ENCODE data around the gene VSIG2. TPM values are rescaled to one million over a fixed set of nuclear protein-coding genes. Genes with fewer than 3 reads are reported as not detected.

VSIG2 gene
- total RNA-seq (2013), result not detected
- polyA plus RNA-seq (not detected), polyA minus RNA-seq (not detected in 2 replicates), total RNA-seq (0.06 to 0.45 (median 0.12) reads per million in 11 experiments)

GRCh38 chr11:124751741-124752470 is at the start of gene VSIG2:
Gene VSIG2 (minus strand): TSS chr11:124752255. CDS start chr11:124752137, 118 bp downstream.
- Histone ChIP-seq H3K4me1 (ENCODE audit: control insufficient read depth in 1 of 2, insufficient read depth in 2 of 2, low read length in 2 of 2) (peaks cover 52 to 62% of the 10 kb centered on the region in 2 donors), H3K4me3 (replicated peaks in 1 of 3; ENCODE audit: low read depth in 2 of 3, low read length in 3 of 3) (peak within 1 kb of the TSS in 1 of 3 experiments; percentile 9), H3K9me3 (replicated peaks in 1 of 2; ENCODE audit: control insufficient read depth in 1 of 2, insufficient read depth in 1 of 2, low read length in 2 of 2) (no peaks in the 10 kb centered on the region), H2AFZ (ENCODE audit: insufficient read depth, low read depth, low read length, poor library complexity, severe bottlenecking) (no peak within 1 kb of the TSS), H3K27ac (ENCODE audit: low read depth in 1 of 2, low read length in 2 of 2) (no peak within 1 kb of the TSS), H4K20me1 (ENCODE audit: insufficient read depth, low read length) (peaks cover 10% of the 10 kb centered on the region), H3K79me2 (ENCODE audit: insufficient read depth, low read length) (no peaks in the 10 kb centered on the region), H3K27me3 (ENCODE audit: control insufficient read depth in 2 of 2, insufficient read depth in 2 of 2, low read length in 2 of 2) (no peaks in the 10 kb centered on the region), H3K4me2 (replicated peaks; ENCODE audit: extremely low read depth, low read length, poor library complexity, severe bottlenecking) (no peak within 1 kb of the TSS), H3K9ac (ENCODE audit: insufficient read depth, low read length, poor library complexity, severe bottlenecking) (no peak within 1 kb of the TSS), H3K36me3 (replicated peaks in 1 of 2; ENCODE audit: control insufficient read depth in 1 of 2, insufficient read depth in 2 of 2, low read length in 2 of 2) (no peaks in the 10 kb centered on the region)
- Mint-ChIP-seq H3K27ac (no peak within 1 kb of the TSS), H3K27me3 (ENCODE audit: low read depth in 3 of 3) (peaks cover 14 to 25% (median 14%) of the 10 kb centered on the region in 3 donors), H3K4me1 (peaks cover 49% of the 10 kb centered on the region), H3K36me3 (no peaks in the 10 kb centered on the region), H3K9me3 (peaks cover 0 to 2% (median 0%) of the 10 kb centered on the region in 7 donors), H3K4me3 (peak within 1 kb of the TSS in 1 of 2 donors; percentile 76)
- TF ChIP-seq CTCF (IDR thresholded peaks at IDR 0.05), result no peak
- DNase-seq, result no peak
- WGBS (ENCODE audit: insufficient coverage), result 77% methylated on average over 31 of the region's 42 CpGs
- intact Hi-C loops (cut with micrococcal nuclease), result no loop called here

GRCh38 chr11:124801014-124801413 is 49.0 kb upstream of the VSIG2 start:
- Mint-ChIP-seq H3K9me3 (peaks cover 0 to 2% (median 0%) of the 10 kb centered on the region in 7 donors), H3K4me3 (peak overlapping the region; percentile 82 to 90), H3K27me3 (ENCODE audit: low read depth in 3 of 3) (peaks cover 23 to 40% (median 39%) of the 10 kb centered on the region in 3 donors), H3K4me1 (peaks cover 26% of the 10 kb centered on the region), H3K36me3 (peaks cover 2 to 6% of the 10 kb centered on the region in 2 donors), H3K27ac (peak overlapping the region; percentile 75 to 92 (median 89))
- Histone ChIP-seq H2AFZ (ENCODE audit: insufficient read depth, low read depth, low read length, poor library complexity, severe bottlenecking) (peak overlapping the region; percentile 96), H3K4me1 (ENCODE audit: control insufficient read depth in 1 of 2, insufficient read depth in 2 of 2, low read length in 2 of 2) (peaks cover 18 to 22% of the 10 kb centered on the region in 2 donors), H3K4me2 (replicated peaks; ENCODE audit: extremely low read depth, low read length, poor library complexity, severe bottlenecking) (peak overlapping the region; percentile 89), H3K9me3 (replicated peaks in 1 of 2; ENCODE audit: control insufficient read depth in 1 of 2, insufficient read depth in 1 of 2, low read length in 2 of 2) (no peaks in the 10 kb centered on the region), H3K9ac (ENCODE audit: insufficient read depth, low read length, poor library complexity, severe bottlenecking) (peak overlapping the region; percentile 91), H4K20me1 (ENCODE audit: insufficient read depth, low read length) (peaks cover 15% of the 10 kb centered on the region), H3K36me3 (replicated peaks in 1 of 2; ENCODE audit: control insufficient read depth in 1 of 2, insufficient read depth in 2 of 2, low read length in 2 of 2) (no peaks in the 10 kb centered on the region), H3K4me3 (replicated peaks in 1 of 3; ENCODE audit: low read depth in 2 of 3, low read length in 3 of 3) (peak overlapping the region; percentile 64 to 86 (median 72)), H3K79me2 (ENCODE audit: insufficient read depth, low read length) (peaks cover 36% of the 10 kb centered on the region), H3K27me3 (ENCODE audit: control insufficient read depth in 2 of 2, insufficient read depth in 2 of 2, low read length in 2 of 2) (peaks cover 15 to 27% of the 10 kb centered on the region in 2 donors), H3K27ac (ENCODE audit: low read depth in 1 of 2, low read length in 2 of 2) (peak overlapping the region in 1 of 2 donors; percentile 91)
- no peak for TF ChIP-seq CTCF (IDR thresholded peaks at IDR 0.05)
- peak; percentile 33 to 68 (median 65) for DNase-seq
- WGBS (ENCODE audit: insufficient coverage), result 0% methylated on average over 1 of the region's 8 CpGs
- intact Hi-C loops (cut with micrococcal nuclease), result loop anchor here in 1 of 2 donors (5.0 kb wide), 1 partner anchor 129 kb away; the partner anchor contains the start of genes SIAE and SPA17
